RCC 7860 (cell line): Measurements from ENCODE around the gene CC2D2B.
"Not testable (repeated sequence)": the region's sequence is repeated elsewhere in the genome, so short reads cannot be mapped to it uniquely, and the experiment has no call there.

Experiments
- DNase-seq: peaks from one replicate; pipeline ENCODE4 v3.0.0-alpha.2; 2015; ENCODE audit warnings: low spot score
- FAIRE-seq: peaks from 2 replicates; lab custom pipeline; 2012; peaks lifted over from hg19 to GRCh38; lab: Jason Lieb, UNC

The CC2D2B gene, protein sequence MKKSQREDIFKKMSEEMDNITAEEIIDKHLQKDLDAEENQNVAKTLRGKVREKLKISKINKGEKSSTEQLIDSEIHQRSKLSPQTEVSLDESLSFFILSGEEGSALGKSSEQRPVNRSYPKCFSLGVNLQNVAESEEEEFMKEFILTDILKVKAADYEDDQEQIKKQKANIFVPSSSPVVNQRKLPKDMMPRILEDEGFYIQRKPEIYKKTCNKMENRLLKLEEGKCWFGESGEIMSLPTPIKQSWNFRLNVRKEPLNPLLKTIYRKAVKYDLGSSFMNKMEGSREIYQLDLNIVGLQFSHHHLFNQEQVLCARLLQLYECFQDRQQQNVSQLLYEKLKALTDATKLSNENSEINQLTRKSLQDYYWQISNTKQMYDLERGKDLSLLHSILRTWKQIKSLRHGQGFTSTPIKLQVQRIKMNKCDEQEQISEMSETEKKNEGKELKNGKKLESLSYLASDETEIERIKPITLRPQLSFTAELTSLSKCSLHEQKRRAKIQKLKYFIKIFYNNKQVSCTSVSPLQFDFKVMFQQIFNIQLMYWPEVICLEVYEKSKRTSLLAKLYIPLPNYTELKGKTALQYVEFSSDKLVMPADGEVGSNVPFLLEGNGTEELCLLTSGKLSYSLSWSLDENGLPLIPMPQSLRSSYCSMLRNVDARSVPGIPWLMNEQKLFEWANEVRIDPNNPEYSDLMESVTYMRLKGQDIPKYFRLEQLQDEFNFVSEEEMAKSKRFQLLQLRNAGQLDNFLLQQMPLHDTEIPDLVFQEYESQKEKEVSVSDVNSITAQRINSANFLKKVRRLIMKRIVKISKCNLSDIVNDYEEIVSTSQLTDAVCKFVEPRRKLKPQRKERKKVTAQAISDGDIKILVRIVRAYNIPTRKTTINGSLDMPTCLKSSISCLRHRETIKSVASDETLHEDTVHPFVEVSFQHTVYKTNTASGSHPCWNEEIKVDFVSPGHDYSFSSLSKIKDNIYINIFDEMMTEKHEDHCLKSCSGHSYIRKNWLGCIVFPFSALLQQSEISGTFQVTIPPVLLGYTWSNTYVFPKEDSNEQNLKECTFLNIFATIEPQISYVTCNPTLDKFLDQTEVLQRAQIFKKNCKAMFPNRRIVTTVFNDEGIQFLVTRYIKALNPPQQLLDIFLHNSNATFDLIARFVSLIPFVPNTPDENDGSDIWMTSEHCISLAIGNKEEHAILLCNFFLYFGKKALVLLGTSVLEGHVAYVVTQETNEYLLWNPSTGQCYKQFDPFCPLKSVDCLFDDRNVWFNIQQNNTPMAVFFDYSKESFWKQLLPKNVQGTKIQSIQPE (N-terminal part only)

DNA sequence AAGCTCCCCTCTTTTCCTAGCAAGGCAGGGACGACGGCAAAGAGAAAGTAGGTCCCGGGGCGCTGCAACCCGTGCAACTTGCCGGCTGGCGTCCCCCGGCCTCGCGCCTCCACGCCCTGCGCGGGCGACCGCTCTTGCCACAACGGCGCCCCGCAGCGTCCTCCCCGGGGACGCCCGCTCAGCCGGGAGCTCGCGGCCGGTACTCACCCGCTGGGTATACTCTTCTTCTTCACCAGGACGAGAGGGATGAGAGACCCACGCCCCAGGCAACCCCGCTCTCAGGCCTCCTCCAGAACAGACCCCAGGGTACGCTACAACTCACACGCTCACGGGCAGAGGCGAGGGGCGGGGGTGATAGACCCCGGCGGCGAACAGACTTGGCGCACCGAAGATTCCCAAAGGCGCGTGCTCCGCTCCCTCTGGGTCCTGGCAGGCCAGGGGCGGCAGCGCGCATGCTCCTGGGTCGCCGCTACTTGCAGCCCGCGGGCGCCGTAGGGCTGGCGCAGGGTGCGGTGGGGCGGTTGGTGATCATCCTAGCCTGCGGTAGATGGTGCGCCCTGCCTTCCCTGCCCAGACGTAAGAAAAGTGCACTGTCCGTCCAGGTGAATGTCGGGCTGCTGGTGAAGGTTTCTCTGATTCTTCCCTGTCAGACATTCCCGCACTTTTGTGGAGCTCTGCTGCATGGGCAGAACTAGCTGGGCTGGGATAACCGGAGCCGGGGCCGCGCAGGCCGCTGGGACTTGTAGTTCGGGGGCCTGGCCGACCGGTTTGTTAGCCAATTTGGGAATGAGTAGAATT lies at the start of gene CC2D2B:
Gene CC2D2B (plus strand): TSS at position 520 of the 798 bp plus-strand sequence. CDS start 3,349 bp downstream, outside the sequence.
- DNase-seq (peak; percentile 56), FAIRE-seq (no peak)

DNA sequence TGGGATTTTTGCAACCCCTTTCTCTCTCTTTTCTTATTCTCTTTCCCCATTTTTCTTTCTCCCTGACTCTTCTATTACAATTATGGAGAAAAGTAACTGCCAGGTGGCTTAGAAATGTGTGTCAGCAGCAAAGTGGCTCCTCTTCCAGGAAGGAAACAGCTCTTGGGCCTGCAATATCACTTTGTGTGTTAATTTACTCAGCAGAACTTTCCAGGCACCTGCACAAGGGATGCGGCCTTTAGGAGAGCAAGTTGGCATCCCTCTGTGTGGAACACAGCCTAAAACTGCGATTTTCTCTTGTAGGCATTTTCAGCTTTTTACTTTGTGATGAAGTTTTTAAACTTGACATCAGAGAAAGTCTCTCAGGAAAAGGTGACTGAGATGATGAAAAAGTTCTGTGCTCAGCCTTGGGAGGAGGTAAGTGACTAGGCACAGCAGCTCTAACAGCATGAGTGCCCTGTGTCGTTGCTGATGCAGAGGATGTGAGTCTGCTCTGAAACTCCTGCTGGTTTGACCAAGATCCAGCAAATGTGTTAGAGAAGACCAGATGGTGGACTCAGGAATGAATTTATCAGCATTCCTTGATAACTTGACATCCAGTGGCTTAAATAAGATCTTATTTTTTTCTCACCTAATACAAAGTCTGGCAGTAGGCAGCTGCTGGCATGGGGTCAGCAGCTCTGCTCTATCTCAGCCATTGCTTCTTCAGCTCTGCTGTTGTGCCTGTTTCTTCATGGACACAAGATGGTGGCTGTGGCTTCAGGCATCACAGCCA lies 47.4 kb upstream of the CC2D2B start:
- no peak for DNase-seq
- FAIRE-seq = no peak

DNA sequence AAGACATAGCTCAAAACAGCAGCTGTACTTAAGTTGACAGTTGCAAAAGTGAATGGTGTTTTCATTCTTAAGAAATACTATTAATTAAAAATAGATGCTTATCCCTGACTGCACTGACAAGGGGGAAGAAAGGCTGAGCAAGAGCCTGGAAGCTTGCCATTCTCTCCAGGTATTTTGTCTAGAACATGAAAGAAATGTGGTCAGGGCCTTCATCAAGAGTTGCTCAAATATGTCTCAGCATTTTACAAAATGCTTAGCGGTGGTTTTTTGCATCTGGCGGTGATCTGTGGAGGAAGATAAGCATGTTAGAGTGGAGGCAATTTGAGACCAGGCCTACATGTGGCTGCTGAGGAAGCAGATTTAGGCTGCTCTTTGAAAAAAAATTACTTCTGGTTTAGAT lies 46.4 kb upstream of the CC2D2B start:
- no peak for DNase-seq
- no peak for FAIRE-seq

DNA sequence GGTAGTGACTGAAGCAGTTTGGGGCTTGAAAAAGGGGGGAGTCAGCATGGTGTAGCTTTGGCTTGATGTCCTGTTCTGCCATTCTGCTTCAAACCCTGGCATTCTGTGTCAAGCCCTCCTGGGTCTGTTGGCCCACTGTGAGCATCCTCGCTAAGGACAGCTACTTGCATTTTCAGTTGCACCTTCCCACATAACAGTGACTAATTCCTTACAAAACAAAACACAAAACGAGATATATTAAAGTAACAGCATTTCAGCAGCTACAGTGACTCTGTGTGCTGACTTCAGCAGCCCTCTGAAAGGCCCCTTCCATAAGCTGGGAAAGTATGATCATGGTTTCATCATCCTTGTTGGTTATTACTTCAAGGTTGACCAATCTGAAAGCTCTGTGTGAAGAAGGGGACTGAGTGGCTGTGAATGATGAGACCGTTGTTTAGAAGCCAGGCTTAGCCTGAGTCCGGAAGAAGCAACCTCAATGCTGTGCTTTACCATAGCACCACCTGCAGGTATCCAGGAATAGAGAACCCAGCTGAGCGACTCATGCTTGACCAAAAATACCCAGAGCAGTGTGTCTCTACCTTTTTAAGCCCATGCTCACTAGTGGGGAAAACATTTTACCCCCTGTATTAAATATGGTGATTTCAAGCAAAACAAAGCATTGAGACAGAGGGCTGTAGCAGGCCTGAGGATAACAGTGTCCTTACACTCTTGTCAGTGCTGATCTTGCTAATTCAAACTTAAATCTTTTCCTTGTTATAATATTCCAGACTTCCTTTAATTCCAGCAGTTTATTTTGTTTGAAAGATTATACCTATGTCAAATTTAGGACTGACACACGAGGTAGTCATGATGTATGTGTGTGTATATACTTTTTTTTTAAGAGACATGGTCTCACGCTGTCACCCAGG lies 42.6 kb upstream of the CC2D2B start:
- FAIRE-seq (no peak), DNase-seq (peak; percentile 44)

DNA sequence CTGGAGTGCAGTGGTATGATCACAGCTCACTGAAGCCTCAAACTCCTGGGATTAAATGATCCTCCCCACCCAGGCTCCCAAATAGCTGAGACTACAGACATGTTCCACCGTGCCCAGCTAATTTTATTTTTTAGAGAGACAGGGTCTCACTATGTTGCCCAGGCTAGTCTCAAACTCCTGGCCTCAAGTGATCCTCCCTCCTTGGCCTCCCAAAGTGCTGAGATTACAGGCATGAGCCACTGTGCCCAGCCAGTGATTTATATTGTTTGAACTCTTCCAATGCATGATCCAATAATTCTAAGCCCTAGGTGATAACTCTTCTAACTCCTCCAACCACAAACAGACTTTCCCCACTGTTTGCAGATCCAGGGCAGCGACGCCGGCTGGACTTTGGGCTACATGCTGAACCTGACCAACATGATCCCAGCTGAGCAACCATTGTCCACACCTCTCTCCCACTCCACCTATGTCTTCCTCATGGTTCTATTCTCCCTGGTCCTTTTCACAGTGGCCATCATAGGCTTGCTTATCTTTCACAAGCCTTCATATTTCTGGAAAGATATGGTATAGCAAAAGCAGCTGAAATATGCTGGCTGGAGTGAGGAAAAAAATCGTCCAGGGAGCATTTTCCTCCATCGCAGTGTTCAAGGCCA lies 41.8 kb upstream of the CC2D2B start:
- DNase-seq (no peak), FAIRE-seq (no peak)

DNA sequence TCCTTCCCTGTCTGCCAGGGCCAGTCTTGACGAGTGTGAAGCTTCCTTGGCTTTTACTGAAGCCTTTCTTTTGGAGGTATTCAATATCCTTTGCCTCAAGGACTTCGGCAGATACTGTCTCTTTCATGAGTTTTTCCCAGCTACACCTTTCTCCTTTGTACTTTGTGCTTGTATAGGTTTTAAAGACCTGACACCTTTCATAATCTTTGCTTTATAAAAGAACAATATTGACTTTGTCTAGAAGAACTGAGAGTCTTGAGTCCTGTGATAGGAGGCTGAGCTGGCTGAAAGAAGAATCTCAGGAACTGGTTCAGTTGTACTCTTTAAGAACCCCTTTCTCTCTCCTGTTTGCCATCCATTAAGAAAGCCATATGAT lies 41.3 kb upstream of the CC2D2B start:
- DNase-seq (no peak), FAIRE-seq (no peak)

DNA sequence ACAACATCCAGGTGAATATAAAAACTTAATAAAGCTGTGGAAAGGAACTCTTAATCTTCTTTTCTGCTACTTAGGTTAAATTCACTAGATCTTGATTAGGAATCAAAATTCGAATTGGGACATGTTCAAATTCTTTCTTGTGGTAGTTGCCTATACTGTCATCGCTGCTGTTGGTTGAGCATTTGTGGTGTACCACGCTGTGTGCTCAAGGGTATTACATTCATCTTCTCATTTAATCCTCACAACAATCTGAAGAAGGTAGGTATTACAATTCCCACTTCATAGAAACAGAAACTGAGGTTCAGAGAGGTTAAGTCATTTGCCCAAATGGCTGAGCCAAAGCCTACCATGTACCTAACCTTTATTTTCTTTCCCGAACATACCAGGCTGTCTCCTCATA lies 39.9 kb upstream of the CC2D2B start:
- DNase-seq (no peak), FAIRE-seq (no peak)

DNA sequence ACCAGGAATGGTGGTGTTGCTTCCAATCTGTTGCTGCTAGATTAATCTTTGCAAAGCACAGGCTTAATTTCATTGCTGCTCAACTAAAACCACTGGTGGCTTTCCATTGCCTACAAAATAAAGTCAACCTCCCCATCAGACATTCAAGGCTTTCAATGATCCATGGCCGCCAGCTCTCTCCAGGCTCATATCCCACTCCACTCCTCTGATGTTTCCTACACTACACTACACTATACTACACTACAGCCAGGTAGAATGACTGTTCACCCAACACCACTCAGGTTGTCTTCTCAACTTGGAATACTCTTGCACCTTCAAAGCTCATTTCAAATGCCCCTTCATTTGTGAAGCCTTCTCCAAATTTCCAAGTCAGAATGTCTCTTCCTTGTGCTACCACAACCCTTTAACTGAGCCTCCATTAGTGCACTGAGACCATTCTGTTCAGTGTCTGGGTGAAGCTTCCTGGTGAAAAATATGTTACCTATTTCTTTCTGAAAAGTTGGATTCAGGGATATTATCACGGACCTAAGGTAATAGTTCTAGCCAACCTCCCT lies 35.5 kb upstream of the CC2D2B start:
- FAIRE-seq = no peak

DNA sequence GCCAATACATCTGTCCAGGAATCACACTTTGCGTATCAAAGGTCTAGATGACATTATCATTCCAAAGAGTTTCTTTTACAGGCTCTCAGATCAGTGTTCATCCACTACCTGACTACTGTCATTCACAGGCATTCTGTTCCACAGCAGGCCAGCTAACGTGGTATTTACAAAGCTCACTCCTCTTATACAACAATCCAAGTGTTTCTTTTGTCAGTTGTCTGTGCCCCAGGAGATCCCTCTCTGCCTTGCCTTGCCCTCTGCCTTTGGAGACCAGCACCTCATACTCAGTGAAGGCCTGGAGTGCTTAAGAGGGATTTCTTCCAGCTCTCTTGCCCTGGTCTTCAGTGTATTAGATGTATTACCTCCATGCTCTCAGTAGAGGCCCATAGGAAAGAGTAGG lies 34.6 kb upstream of the CC2D2B start:
- DNase-seq = no peak
- no peak for FAIRE-seq

More for the DNA sequence above, 35.5 kb upstream of the CC2D2B start:
- no peak for DNase-seq

DNA sequence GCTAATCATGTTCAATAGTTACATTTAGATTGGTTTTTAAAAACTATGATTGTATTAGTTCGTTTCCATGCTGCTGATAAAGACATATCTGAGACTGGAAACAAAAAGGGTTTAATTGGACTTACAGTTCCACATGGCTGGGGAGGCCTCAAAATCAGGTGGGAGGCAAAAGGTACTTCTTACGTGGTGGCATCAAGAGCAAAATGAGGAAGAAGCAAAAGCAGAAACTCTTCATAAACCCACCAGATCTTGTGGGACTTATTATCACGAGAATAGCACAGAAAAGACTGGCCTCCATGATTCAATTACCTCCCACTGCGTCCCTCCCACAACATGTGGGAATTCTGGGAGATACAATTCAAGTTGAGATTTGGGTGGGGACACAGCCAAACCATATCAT lies 34.1 kb upstream of the CC2D2B start:
- DNase-seq = no peak
- no peak for FAIRE-seq

DNA sequence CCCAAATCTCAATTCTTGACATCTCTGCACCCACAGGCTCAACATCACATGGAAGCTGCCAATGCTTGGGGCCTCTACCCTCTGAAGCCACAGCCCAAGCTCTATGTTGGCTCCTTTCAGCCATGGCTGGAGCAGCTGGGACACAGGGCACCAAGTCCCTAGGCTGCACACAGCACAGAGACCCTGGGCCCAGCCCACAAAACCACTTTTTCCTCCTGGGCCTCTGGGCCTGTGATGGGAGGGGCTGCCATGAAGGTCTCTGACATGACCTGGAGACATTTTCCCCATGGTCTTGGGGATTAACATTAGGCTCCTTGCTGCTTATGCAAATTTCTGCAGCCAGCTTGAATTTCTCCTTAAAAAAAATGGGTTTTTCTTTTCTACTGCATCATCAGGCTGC lies 33.0 kb upstream of the CC2D2B start:
- DNase-seq, FAIRE-seq: not testable (repeated sequence)

DNA sequence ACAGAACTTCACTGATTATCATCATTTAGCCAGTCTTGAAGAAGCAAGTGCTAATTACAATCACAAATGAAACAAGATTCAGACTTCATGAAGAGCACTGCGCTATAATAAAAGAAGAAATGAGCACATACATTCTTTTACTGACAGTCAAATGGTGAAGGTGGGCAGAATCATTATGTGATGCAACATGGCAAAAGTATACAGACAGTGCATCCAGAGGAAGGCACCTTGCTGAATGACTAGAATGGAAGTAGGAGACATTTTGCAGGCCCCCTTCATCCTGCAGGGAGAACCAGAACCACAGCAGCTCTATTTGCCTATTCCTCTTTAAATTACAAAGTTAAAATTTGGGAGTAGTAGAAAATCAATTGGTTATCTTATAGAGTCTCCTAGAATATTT lies 31.0 kb upstream of the CC2D2B start:
- no peak for FAIRE-seq

DNA sequence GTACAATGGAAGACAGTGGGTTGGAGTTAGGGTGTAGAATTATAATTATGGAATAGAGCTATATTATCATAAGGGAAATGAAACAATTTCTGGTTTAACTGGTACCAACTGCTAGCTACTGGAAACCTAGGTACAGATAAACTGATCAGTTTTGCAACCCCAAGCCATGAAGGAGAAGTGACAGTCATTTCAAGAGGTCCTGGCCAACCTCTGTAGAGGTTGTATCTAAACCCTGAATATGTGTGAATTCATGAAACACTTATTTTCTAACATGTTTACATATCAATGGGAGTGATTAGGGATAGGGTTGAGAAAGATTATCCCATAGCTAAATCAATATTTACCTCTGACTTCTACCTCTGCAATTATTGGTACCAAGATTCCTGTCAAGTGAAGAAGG lies 29.9 kb upstream of the CC2D2B start:
- no peak for FAIRE-seq
- no peak for DNase-seq

More for the DNA sequence above, 31.0 kb upstream of the CC2D2B start:
- DNase-seq = no peak

DNA sequence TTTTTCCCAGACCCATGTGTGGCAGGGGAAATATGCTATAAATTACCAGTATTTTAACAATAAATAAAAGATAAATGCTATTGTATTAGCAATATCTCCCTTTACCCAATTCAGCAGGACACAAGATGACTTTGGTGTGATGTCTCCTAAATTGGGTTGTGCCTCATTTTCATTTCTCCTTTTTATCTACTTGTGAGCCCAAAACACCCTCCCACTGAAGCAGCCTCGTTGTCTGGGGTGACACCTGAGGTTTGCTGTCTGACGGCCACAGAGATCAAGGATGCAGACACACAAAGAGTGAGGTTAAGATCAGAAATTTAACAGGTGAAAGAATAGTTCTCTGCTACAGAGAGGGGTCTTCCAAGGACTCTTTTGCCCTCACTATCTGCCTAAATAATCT lies 27.1 kb upstream of the CC2D2B start:
- no peak for DNase-seq
- no peak for FAIRE-seq

DNA sequence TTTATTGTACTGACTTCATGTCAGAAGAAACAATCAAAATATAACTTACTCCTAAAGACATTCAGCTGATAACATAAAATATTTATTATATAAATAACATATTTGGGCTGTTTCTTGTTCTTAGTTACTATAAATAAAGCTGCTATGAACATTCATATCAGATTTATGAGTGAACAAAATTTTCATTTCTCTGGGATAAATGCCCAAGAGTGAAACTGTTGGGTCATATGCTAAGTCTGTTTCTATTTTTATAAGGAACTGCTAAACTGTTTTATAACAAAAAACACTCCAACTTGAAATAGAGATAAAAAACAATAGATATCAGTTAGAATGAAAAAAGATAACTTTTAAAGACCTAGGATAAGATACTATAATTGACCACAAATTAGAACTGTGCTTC lies 26.5 kb upstream of the CC2D2B start:
- no peak for DNase-seq
- no peak for FAIRE-seq

DNA sequence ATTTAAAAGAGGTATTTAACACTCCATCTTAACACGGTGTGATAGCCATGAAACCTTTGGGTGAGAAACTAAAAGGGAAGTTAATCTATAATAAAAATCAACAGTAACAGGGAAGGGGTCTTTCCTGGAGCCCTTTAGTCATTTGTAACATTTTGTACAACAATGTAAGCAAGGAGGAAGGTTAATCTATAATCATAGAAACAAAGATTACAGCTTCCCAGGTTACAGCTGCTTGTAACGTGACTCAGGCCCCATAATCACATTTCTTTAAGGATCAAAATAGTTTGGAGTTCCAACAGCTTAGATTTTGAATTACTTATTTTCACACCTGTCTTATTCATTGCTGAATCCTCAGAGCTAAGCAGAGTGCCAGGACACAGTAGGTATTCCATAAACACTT lies 17.9 kb upstream of the CC2D2B start:
- no peak for FAIRE-seq
- no peak for DNase-seq

DNA sequence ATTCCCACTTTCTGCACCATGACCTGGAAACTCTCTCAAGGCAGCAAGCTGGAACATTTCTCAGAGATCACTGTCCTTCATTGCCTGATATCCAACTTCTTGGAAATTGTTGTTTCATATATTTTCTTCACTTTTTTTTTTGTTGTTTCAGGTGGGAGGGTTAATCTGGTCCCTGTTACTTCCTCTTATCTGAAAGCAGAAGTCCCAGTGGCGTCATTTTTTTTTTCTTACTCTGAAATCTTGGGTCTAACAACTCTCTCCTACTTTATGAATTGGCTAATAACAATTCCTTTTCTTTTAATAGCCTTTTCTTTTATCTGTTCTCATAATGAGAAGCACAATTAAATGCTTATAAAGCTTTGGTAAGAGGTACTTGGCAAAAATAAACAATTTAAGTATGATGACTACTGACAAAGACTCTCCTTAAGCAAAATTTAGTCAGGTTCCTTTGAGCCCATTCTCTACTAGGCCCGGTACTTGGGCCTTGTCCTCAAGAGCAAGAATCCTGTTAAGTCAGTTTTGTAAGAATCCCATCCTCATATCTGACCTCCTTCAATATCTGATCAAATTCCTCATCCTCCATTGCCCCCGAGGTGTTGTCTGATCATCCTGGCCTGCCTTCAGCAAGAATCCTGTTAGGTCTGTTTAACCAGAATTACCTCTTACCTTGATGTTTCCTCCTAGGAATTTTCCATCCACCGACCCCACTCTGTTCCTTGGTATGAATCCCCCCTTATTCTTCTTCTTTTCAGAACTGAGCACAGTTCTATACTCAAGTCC lies 11.5 kb upstream of the CC2D2B start:
- no peak for FAIRE-seq
- DNase-seq = no peak
